ENCODE measurements around the gene RFX4.

The RFX4 gene

DNA sequence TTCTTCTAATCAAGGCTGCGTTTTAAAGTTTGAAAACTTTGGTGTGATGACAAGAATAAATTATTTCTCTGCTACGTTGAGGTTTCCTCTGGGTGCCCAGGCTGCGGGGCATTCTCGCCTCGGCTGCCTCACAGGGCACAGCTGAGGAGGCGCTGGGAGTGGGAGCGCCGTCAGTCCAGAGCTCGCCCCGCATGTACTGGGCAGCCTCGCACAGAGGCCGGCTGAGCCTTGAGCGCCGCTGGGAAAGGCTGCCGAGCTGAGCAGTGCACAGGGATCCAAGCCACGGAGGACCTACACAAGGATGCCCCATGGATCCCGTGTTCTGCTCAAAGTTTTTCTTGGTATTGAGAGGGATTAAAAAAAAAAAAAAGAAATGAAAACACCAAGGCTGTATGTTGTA is 11.6 kb downstream of the RFX4 start:
- DNase-seq (ENCODE audit: low read depth) = no peak
- TF ChIP-seq, protein P1, sequence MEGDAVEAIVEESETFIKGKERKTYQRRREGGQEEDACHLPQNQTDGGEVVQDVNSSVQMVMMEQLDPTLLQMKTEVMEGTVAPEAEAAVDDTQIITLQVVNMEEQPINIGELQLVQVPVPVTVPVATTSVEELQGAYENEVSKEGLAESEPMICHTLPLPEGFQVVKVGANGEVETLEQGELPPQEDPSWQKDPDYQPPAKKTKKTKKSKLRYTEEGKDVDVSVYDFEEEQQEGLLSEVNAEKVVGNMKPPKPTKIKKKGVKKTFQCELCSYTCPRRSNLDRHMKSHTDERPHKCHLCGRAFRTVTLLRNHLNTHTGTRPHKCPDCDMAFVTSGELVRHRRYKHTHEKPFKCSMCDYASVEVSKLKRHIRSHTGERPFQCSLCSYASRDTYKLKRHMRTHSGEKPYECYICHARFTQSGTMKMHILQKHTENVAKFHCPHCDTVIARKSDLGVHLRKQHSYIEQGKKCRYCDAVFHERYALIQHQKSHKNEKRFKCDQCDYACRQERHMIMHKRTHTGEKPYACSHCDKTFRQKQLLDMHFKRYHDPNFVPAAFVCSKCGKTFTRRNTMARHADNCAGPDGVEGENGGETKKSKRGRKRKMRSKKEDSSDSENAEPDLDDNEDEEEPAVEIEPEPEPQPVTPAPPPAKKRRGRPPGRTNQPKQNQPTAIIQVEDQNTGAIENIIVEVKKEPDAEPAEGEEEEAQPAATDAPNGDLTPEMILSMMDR (IDR thresholded peaks at IDR 0.05; ENCODE audit: insufficient read depth, low read depth, low read length, missing control alignments) = no peak
- H3K4me3 ChIP-seq (ENCODE audit: low read length) = no peak overlapping the region

DNA sequence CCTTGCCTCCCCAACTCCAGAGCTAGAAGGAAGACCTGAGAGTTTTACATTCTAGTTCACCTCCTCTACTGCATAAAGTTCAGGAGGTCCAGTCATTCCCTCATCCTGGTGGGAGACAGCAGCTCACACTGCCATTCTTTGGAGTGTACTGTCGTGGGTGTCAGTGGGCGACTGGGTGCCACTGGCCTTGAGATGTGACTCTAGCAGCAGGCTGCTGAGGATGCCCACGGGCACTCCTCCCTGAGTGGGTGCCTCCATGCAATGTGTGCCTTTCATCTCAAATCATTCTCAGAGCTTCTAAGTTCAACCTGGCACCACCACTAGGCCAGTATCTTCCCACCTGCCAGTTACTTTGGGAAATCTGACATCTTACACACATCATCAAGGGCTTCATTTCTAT is 12.5 kb downstream of the RFX4 start:
- H3K4me3 ChIP-seq (ENCODE audit: low read length) = no peak overlapping the region
- DNase-seq (ENCODE audit: low read depth) = no peak
- TF ChIP-seq, protein P1 (IDR thresholded peaks at IDR 0.05; ENCODE audit: insufficient read depth, low read depth, low read length, missing control alignments) = no peak

- TF ChIP-seq, protein P1 (IDR thresholded peaks at IDR 0.05; ENCODE audit: insufficient read depth, low read depth, low read length, missing control alignments) = no peak
- no peak overlapping the region for H3K4me3 ChIP-seq (ENCODE audit: low read length)
- peak; percentile 56 for DNase-seq (ENCODE audit: low read depth)
Observed at GRCh38 chr12:106598003-106598402, 15.2 kb downstream of the RFX4 start.

- H3K4me3 ChIP-seq (ENCODE audit: low read length) = no peak overlapping the region
Observed at GRCh38 chr12:106599302-106599701, 16.5 kb downstream of the RFX4 start.

GRCh38 chr12:106600503-106600902 is 17.7 kb downstream of the RFX4 start:
- H3K4me3 ChIP-seq (ENCODE audit: low read length) = no peak overlapping the region
- TF ChIP-seq, protein P1 (IDR thresholded peaks at IDR 0.05; ENCODE audit: insufficient read depth, low read depth, low read length, missing control alignments) = no peak
- DNase-seq (ENCODE audit: low read depth) = no peak

More at GRCh38 chr12:106599302-106599701, 16.5 kb downstream of the RFX4 start:
- TF ChIP-seq, protein P1 (IDR thresholded peaks at IDR 0.05; ENCODE audit: insufficient read depth, low read depth, low read length, missing control alignments) = no peak
- DNase-seq (ENCODE audit: low read depth) = no peak

DNA sequence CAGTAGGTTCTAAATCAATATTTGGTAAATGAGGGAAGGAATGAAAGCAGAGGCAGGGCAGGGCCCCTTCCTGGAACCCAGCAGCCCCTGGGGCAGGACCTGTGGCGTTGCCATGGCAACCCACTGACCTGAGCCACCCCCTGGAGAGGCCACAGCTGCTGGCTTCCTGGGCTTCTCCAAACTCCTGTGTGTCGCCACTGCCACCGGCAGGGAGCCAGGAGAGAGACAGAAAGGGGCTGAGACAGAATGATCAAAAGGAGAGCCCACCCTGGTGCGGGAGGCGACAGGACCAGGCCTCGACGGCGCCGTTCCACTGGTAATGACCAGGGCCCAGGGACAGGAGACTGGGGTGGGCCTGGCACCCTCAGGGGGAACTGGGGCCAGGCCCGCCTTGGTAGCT is 18.2 kb downstream of the RFX4 start:
- no peak for DNase-seq (ENCODE audit: low read depth)
- TF ChIP-seq, protein P1 (IDR thresholded peaks at IDR 0.05; ENCODE audit: insufficient read depth, low read depth, low read length, missing control alignments) = no peak

DNA sequence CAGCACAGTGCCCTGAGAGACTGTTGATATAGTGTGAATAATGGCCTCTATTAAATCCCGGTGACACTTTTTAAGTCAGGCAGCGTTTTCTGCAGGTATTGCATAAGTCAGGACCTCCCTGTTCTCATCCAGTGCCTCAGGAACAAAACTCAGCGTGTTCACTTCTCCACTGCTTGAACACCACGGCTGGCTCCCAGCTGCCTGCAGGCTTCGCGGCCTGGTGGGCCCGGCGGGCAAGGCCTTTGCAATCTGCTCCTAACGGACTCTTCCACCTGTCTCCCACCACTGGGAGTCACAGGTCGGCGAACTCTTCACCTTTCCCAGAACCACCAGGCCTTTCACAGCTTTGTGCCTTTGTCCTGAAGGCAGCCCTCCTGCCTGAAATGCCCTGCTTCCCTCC is 18.7 kb downstream of the RFX4 start:
- TF ChIP-seq, protein P1 (IDR thresholded peaks at IDR 0.05; ENCODE audit: insufficient read depth, low read depth, low read length, missing control alignments) = no peak
- no peak for DNase-seq (ENCODE audit: low read depth)
- no peak overlapping the region for H3K4me3 ChIP-seq (ENCODE audit: low read length)

More for the DNA sequence above, 18.2 kb downstream of the RFX4 start:
- no peak overlapping the region for H3K4me3 ChIP-seq (ENCODE audit: low read length)

Data from epithelial cell of esophagus (primary cell).